Neuronal stem cell (in vitro differentiated cells): ENCODE measurements around the gene ZNF804A.

Source experiments
- DNase-seq: peaks from one replicate; pipeline ENCODE4 v3.0.0-alpha.2; 2013; ENCODE audit warnings: low spot score
- H2AFZ ChIP-seq: one replicate; pipeline ENCODE4 v1.6.1; 2013; ENCODE audit warnings: mild to moderate bottlenecking, low read length, inconsistent platforms
- H2AK5ac ChIP-seq: 2 replicates; pipeline ENCODE4 v1.6.1; 2013; ENCODE audit warnings: low read depth, mild to moderate bottlenecking, inconsistent platforms, low read length, moderate library complexity, mixed read lengths
- H2BK120ac ChIP-seq: 2 replicates; pipeline ENCODE4 v1.6.1; 2013; ENCODE audit warnings: low read depth, mild to moderate bottlenecking, inconsistent platforms, low read length, moderate library complexity, mixed read lengths
- H2BK12ac ChIP-seq: one replicate; pipeline ENCODE4 v1.6.1; 2013; ENCODE audit warnings: low read length, inconsistent platforms
- H2BK15ac ChIP-seq: 2 replicates; pipeline ENCODE4 v1.6.1; 2013; ENCODE audit warnings: mild to moderate bottlenecking, low read length, inconsistent platforms, mixed read lengths
- H2BK5ac ChIP-seq: one replicate; pipeline ENCODE4 v1.6.1; 2013; ENCODE audit warnings: inconsistent platforms, mild to moderate bottlenecking, low read length, moderate library complexity
- H3K14ac ChIP-seq: one replicate; pipeline ENCODE4 v1.6.1; 2013; ENCODE audit warnings: low read length, inconsistent platforms
- H3K18ac ChIP-seq: 2 replicates; pipeline ENCODE4 v1.6.1; 2013; ENCODE audit warnings: low read length, inconsistent platforms
- H3K23ac ChIP-seq: 2 replicates; pipeline ENCODE4 v1.6.1; 2013; ENCODE audit warnings: low read depth, mild to moderate bottlenecking, mixed read lengths, low read length, inconsistent platforms; ENCODE audit not compliant: poor library complexity
- H3K27ac ChIP-seq: replicated peaks from 3 replicates; pipeline ENCODE4 v1.5.1; 2013; ENCODE audit warnings: low read length, inconsistent platforms
- H3K27me3 ChIP-seq, 3 experiments: 2 replicates each; pipeline ENCODE4 v1.6.1; 2013; ENCODE audit warnings: low read length in 3 of 3, mild to moderate bottlenecking in 2 of 3, inconsistent platforms in 1 of 3, low read depth in 1 of 3, mixed read lengths in 1 of 3, moderate library complexity in 1 of 3; ENCODE audit not compliant: control insufficient read depth in 3 of 3, insufficient read depth in 3 of 3
- H3K36me3 ChIP-seq, 2 donors: replicated peaks in 1 of 2; 2 replicates each; pipeline ENCODE4 v1.6.1; 2013; ENCODE audit warnings: low read length in 2 of 2; ENCODE audit not compliant: control insufficient read depth in 2 of 2, insufficient read depth in 2 of 2
- H3K4ac ChIP-seq: 2 replicates; pipeline ENCODE4 v1.6.1; 2013; ENCODE audit warnings: inconsistent platforms, mild to moderate bottlenecking, low read length, moderate library complexity
- H3K4me1 ChIP-seq, 2 donors: 1 replicate in 1 of 2; 2 replicates in 1 of 2; pipeline ENCODE4 v1.6.1; 2013; ENCODE audit warnings: low read length in 2 of 2, low read depth in 1 of 2; ENCODE audit not compliant: control insufficient read depth in 2 of 2, insufficient read depth in 1 of 2
- H3K4me2 ChIP-seq: one replicate; pipeline ENCODE4 v1.6.1; 2013; ENCODE audit warnings: mild to moderate bottlenecking, low read length, inconsistent platforms; ENCODE audit not compliant: insufficient read depth, poor library complexity, severe bottlenecking
- H3K4me3 ChIP-seq, 2 donors: 2 replicates each; pipeline ENCODE4 v1.5.1; 2013; ENCODE audit warnings: low read length in 2 of 2, mild to moderate bottlenecking in 2 of 2, inconsistent platforms in 1 of 2, moderate library complexity in 1 of 2
- H3K79me1 ChIP-seq: one replicate; pipeline ENCODE4 v1.6.1; 2013; ENCODE audit warnings: low read depth, mild to moderate bottlenecking, inconsistent platforms, low read length, moderate library complexity
- H3K9ac ChIP-seq: one replicate; pipeline ENCODE4 v1.6.1; 2013; ENCODE audit warnings: mild to moderate bottlenecking, low read depth, low read length, inconsistent platforms; ENCODE audit not compliant: poor library complexity
- H3K9me3 ChIP-seq, 2 donors: replicated peaks in 1 of 2; 2 replicates each; pipeline versions ENCODE3 to v1.6.1; 2013; ENCODE audit warnings: low read length in 2 of 2, mild to moderate bottlenecking in 2 of 2, inconsistent platforms in 1 of 2, low read depth in 1 of 2, mixed read lengths in 1 of 2, moderate library complexity in 1 of 2; ENCODE audit not compliant: control insufficient read depth in 2 of 2, insufficient read depth in 1 of 2
- H4K8ac ChIP-seq: one replicate; pipeline ENCODE4 v1.6.1; 2013; ENCODE audit warnings: low read depth, mild to moderate bottlenecking, inconsistent platforms, low read length, moderate library complexity
- H4K91ac ChIP-seq: one replicate; pipeline ENCODE4 v1.6.1; 2013; ENCODE audit warnings: low read length, low read depth, mild to moderate bottlenecking, inconsistent platforms; ENCODE audit not compliant: poor library complexity
- WGBS, 2 donors: extraction: QIAGEN DNeasy Blood & Tissue Kit; methylation state at CpG; one replicate each; pipeline ENCODE4 v1.1.7; 2013; ENCODE audit warnings: missing lambda C conversion rate in 2 of 2, mixed read lengths in 1 of 2; ENCODE audit not compliant: insufficient read length in 2 of 2, insufficient replicate concordance in 1 of 2; ENCODE audit errors: extremely low coverage in 2 of 2; 5-methylcytosine and 5-hydroxymethylcytosine counted together

The ZNF804A gene

DNA sequence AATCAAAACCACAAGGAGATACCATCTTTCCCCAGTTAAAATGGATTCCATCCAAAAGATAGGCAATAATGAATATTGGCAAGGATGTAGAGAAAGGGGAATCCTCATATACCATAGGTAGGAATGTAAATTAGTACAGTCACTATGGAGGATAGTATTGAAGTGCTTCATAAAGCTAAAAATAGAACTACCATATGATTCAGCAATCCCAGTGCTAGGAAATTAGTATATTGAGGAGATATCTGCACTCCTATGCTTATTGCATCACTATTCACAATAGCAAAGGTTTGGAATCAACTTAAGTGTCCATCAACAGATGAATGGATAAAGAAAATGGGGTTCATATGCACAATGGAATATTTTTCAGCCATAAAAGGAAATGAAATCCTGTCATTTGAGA, 251.2 kb downstream of the ZNF804A start:
- no peak overlapping the region for H4K8ac ChIP-seq
- no peaks in the 10 kb centered on the region for H3K79me1 ChIP-seq
- no peak overlapping the region for H3K27ac ChIP-seq
- H2BK15ac ChIP-seq = no peak overlapping the region
- no peak overlapping the region for H2AFZ ChIP-seq
- no peaks in the 10 kb centered on the region for H3K9me3 ChIP-seq
- H3K36me3 ChIP-seq = no peaks in the 10 kb centered on the region
- H3K4me3 ChIP-seq = no peak overlapping the region
- no peak for DNase-seq
- no peak overlapping the region for H2BK5ac ChIP-seq
- no peak overlapping the region for H3K18ac ChIP-seq
- H3K27me3 ChIP-seq = no peaks in the 10 kb centered on the region
- H3K14ac ChIP-seq = no peak overlapping the region
- no peak overlapping the region for H3K4ac ChIP-seq
- no peak overlapping the region for H2AK5ac ChIP-seq
- no peak overlapping the region for H3K9ac ChIP-seq
- H2BK12ac ChIP-seq = no peak overlapping the region
- H3K4me2 ChIP-seq = no peak overlapping the region
- no peak overlapping the region for H3K23ac ChIP-seq
- no peaks in the 10 kb centered on the region for H3K4me1 ChIP-seq
- no peak overlapping the region for H2BK120ac ChIP-seq
- no peak overlapping the region for H4K91ac ChIP-seq

GRCh38 chr2:184851576-184851975, 253.2 kb downstream of the ZNF804A start:
- Histone ChIP-seq H2BK15ac (no peak overlapping the region), H3K79me1 (no peaks in the 10 kb centered on the region), H3K4ac (no peak overlapping the region), H2AK5ac (no peak overlapping the region), H2BK120ac (no peak overlapping the region), H4K91ac (no peak overlapping the region), H2BK5ac (no peak overlapping the region), H3K4me1 (no peaks in the 10 kb centered on the region), H3K18ac (no peak overlapping the region), H3K9ac (no peak overlapping the region), H3K36me3 (no peaks in the 10 kb centered on the region), H3K4me3 (no peak overlapping the region), H2AFZ (no peak overlapping the region), H2BK12ac (no peak overlapping the region), H3K23ac (no peak overlapping the region), H3K14ac (no peak overlapping the region), H3K27ac (no peak overlapping the region), H4K8ac (no peak overlapping the region), H3K4me2 (no peak overlapping the region), H3K27me3 (no peaks in the 10 kb centered on the region), H3K9me3 (no peaks in the 10 kb centered on the region)
- DNase-seq = no peak
- WGBS, 2 donors = no CpG with 5 or more reads among the region's 1 CpG

GRCh38 chr2:184859187-184859586, 260.9 kb downstream of the ZNF804A start:
- H3K14ac ChIP-seq = no peak overlapping the region
- no peak overlapping the region for H3K4me2 ChIP-seq
- H2AFZ ChIP-seq = no peak overlapping the region
- no peak overlapping the region for H3K4me3 ChIP-seq
- no peak overlapping the region for H2BK120ac ChIP-seq
- H3K27ac ChIP-seq = no peak overlapping the region
- H4K91ac ChIP-seq = no peak overlapping the region
- H3K79me1 ChIP-seq = no peaks in the 10 kb centered on the region
- no peak overlapping the region for H3K4ac ChIP-seq
- no peak overlapping the region for H4K8ac ChIP-seq
- H2BK12ac ChIP-seq = no peak overlapping the region
- H2AK5ac ChIP-seq = no peak overlapping the region
- H3K9me3 ChIP-seq = peaks cover 8 to 10% of the 10 kb centered on the region in 2 donors
- H3K18ac ChIP-seq = no peak overlapping the region
- H3K36me3 ChIP-seq = no peaks in the 10 kb centered on the region
- no peak overlapping the region for H3K23ac ChIP-seq
- H3K4me1 ChIP-seq = no peaks in the 10 kb centered on the region
- H2BK15ac ChIP-seq = no peak overlapping the region
- DNase-seq = no peak
- no peak overlapping the region for H3K9ac ChIP-seq
- no peak overlapping the region for H2BK5ac ChIP-seq
- no peaks in the 10 kb centered on the region for H3K27me3 ChIP-seq

GRCh38 chr2:184860744-184861143, 262.4 kb downstream of the ZNF804A start:
- Histone ChIP-seq H3K36me3 (no peaks in the 10 kb centered on the region), H2BK15ac (no peak overlapping the region), H3K4me2 (no peak overlapping the region), H3K14ac (no peak overlapping the region), H3K79me1 (no peaks in the 10 kb centered on the region), H2BK120ac (no peak overlapping the region), H2BK12ac (no peak overlapping the region), H3K27ac (no peak overlapping the region), H3K18ac (no peak overlapping the region), H3K9me3 (peaks cover 8 to 10% of the 10 kb centered on the region in 2 donors), H2AK5ac (no peak overlapping the region), H4K8ac (no peak overlapping the region), H3K27me3 (no peaks in the 10 kb centered on the region), H2AFZ (no peak overlapping the region), H3K4me1 (no peaks in the 10 kb centered on the region), H3K23ac (no peak overlapping the region), H2BK5ac (no peak overlapping the region), H4K91ac (no peak overlapping the region), H3K4me3 (no peak overlapping the region), H3K9ac (no peak overlapping the region), H3K4ac (no peak overlapping the region)
- no peak for DNase-seq
- no CpG with 5 or more reads among the region's 2 CpGs for WGBS, 2 donors
